GM12874 (cell line): ENCODE results near the gene ZBTB16.

Source experiments
- TF ChIP-seq, protein P1 (sequence below): IDR thresholded peaks from 2 replicates; pipeline ENCODE4 v1.5.1; 2011; ENCODE audit warnings: low read depth, mild to moderate bottlenecking, control low read depth, low read length, moderate library complexity; ENCODE audit not compliant: insufficient read depth

Gene ZBTB16

DNA sequence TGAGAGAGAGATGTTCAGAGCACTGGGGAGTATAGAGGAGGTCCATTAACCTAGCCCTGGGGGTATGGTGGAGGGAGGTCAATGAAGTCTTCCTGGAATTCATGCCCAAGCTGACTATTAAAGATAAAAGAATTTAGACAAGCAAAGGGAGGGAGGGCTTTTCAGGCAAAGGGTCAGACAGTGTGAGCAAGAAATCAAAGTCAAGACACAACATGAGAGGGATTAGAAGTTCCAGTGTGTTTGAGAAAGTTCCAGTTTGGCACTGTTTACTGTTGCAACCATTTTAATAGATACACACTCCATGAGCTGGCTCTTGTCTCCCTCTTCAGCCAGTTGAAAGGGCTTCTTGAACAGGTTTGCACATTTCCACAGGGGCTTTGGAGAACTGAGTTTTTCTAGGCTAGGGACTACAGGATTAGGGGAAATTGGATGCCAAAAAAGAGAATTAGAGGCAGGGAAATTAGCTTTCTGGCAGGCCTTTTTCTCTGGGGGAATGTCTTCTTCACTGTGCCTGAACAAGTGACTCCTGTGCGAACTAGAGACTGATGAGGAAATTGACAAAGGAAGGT, 222.0 kb downstream of the ZBTB16 start:
- TF ChIP-seq, protein P1, sequence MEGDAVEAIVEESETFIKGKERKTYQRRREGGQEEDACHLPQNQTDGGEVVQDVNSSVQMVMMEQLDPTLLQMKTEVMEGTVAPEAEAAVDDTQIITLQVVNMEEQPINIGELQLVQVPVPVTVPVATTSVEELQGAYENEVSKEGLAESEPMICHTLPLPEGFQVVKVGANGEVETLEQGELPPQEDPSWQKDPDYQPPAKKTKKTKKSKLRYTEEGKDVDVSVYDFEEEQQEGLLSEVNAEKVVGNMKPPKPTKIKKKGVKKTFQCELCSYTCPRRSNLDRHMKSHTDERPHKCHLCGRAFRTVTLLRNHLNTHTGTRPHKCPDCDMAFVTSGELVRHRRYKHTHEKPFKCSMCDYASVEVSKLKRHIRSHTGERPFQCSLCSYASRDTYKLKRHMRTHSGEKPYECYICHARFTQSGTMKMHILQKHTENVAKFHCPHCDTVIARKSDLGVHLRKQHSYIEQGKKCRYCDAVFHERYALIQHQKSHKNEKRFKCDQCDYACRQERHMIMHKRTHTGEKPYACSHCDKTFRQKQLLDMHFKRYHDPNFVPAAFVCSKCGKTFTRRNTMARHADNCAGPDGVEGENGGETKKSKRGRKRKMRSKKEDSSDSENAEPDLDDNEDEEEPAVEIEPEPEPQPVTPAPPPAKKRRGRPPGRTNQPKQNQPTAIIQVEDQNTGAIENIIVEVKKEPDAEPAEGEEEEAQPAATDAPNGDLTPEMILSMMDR = no peak

DNA sequence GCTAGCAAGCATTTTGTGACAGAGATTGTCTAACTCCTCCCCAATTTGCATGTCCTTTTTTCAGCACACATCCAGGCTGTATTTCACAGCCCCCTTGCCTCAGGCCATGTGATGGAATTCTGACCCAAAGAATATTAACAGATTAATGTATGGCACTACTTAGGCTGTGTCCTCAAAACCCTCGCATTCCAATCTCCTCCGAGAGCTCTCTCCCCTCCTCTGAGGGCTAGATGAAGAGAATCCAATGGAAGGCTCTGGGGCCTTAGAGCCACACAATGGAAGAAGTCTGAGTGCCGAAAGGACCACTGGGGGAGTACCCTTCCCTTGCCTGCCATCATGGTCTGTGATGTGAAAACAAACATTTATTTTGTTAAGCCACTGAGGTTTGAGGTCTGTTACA, 223.0 kb downstream of the ZBTB16 start:
- TF ChIP-seq, protein P1 = no peak

- TF ChIP-seq, protein P1 = no peak
Measured at GRCh38 chr11:114283422-114283821, 223.9 kb downstream of the ZBTB16 start.

- TF ChIP-seq, protein P1 = no peak
Measured at GRCh38 chr11:114284021-114284420, 224.5 kb downstream of the ZBTB16 start.

DNA sequence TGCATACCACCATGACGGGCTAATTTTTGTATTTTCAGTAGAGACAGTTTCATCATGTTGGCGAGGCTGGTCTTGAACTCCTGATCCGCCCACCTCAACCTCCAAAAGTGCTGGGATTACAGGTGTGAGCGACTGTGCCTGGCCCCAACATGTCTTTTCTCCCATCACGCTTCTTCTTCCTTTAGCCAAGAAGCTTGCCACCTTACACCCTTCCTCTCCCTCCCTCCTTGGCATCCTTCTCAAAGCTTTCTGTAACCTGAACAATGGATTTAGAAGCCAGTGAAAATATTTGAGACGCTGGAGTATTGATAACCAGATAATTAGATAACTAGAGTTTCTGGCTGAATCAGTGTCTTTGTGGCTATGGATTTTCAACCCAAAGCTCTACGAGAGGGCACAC, 225.4 kb downstream of the ZBTB16 start:
- TF ChIP-seq, protein P1 = no peak

DNA sequence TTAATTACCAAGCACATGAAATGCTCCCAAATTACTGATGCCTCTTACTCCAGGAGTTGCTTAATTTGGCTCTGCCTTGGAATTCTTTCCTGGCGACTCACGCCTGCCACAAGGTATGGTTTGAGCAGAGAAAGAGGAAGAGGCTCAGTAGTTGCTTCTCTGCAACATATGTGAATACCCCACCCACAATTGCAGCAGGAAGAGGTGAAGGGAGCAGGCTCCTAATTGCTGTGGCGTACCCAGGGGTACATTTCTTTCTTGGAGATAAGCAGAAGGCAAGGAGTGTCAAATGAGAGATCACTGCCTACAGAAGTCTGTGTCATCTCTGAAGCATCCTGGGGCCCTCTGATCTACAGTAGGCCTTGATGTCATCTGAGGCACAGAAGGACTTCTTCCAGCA, 226.1 kb downstream of the ZBTB16 start:
- TF ChIP-seq, protein P1 = no peak

DNA sequence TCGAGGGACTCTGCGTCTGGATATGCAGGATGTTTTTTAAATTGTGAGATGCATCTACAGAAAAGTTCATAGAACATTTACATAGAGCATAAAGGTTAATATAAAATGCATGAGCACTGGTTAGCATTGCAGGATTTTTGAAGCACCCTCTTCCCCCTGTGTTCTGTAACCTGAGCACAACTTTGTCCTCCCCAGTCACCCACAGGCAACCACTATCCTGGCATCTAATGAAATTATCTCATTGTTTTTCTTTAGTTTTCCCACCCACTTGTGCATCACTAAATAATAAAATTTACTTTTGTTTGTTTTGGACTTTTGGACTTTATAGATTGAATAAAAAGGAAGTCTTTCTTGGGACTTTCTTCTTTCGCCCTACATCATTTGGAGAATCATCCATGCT, 226.7 kb downstream of the ZBTB16 start:
- TF ChIP-seq, protein P1 = no peak

GRCh38 chr11:114287154-114287553, 227.6 kb downstream of the ZBTB16 start:
- TF ChIP-seq, protein P1 = no peak
